Fibroblast of pulmonary artery (primary cell): Measurements from ENCODE around the gene SV2C.

Experiments
- DNase-seq: peaks from one replicate; pipeline ENCODE4 v3.0.0-alpha.2; 2010; ENCODE audit warnings: low read depth
- H3K4me3 ChIP-seq: replicated peaks from 2 replicates; pipeline ENCODE4 v1.5.1; 2011; ENCODE audit warnings: low read depth, mild to moderate bottlenecking, control low read depth, low read length, moderate library complexity
- CTCF ChIP-seq: IDR thresholded peaks from 2 replicates; pipeline ENCODE4 v1.5.1; 2011; ENCODE audit warnings: mild to moderate bottlenecking, control low read depth, low read length, inconsistent platforms; ENCODE audit errors: missing control alignments

Gene SV2C

GRCh38 chr5:76249621-76250020, 166.4 kb downstream of the SV2C start:
- H3K4me3 ChIP-seq, result no peak overlapping the region
- DNase-seq, result no peak
- no peak for TF ChIP-seq CTCF

GRCh38 chr5:76250463-76250862, 167.3 kb downstream of the SV2C start:
- no peak for DNase-seq
- TF ChIP-seq CTCF, result no peak
- H3K4me3 ChIP-seq, result no peak overlapping the region

GRCh38 chr5:76251656-76252055, 168.5 kb downstream of the SV2C start:
- TF ChIP-seq CTCF, result no peak
- DNase-seq, result no peak
- no peak overlapping the region for H3K4me3 ChIP-seq

GRCh38 chr5:76252437-76252836, 169.3 kb downstream of the SV2C start:
- DNase-seq, result no peak
- H3K4me3 ChIP-seq, result no peak overlapping the region
- no peak for TF ChIP-seq CTCF

GRCh38 chr5:76256116-76256889, 173.1 kb downstream of the SV2C start:
- peak; percentile 74 for DNase-seq
- H3K4me3 ChIP-seq, result no peak overlapping the region
- TF ChIP-seq CTCF, result peak; percentile 61

GRCh38 chr5:76257225-76257833, 174.1 kb downstream of the SV2C start:
- no peak for TF ChIP-seq CTCF
- DNase-seq, result no peak
- no peak overlapping the region for H3K4me3 ChIP-seq
